Stimulated activated CD4-positive, alpha-beta T cell treated with anti-CD3 and anti-CD28 coated beads, Interleukin-12 subunit alpha, Interleukin-12 subunit beta, amount 100 ng/mL, for 48 hours (primary cell): ENCODE data around the gene NAPSA.
"Not testable (repeated sequence)": the region's sequence is repeated elsewhere in the genome, so short reads cannot be mapped to it uniquely, and the experiment has no call there.

ENCODE experiments used
- DNase-seq, 3 donors: peaks; one replicate each; pipeline ENCODE4 v3.0.0-alpha.2; 2020; ENCODE audit warnings: low read depth in 2 of 3, low spot score in 1 of 3

Gene NAPSA

GRCh38 chr19:50331994-50332243, 33.5 kb downstream of the NAPSA start:
- no peak for DNase-seq

GRCh38 chr19:50331221-50331993, 34.0 kb downstream of the NAPSA start:
- no peak for DNase-seq

GRCh38 chr19:50330365-50331078, 34.9 kb downstream of the NAPSA start:
- peak; percentile 76 to 83 (median 81) for DNase-seq

- not testable (repeated sequence) for DNase-seq
Measured at GRCh38 chr19:50329926-50330294, 35.5 kb downstream of the NAPSA start.

- DNase-seq = peak; percentile 95 to 99 (median 97)
Measured at GRCh38 chr19:50329146-50329925, 36.1 kb downstream of the NAPSA start, which contains the start of gene KCNC3. Gene KCNC3, minus strand, starts transcription at chr19:50329377. Its CDS starts 295 bp downstream, at chr19:50329082.

- no peak for DNase-seq
Measured at GRCh38 chr19:50328873-50329145, 36.6 kb downstream of the NAPSA start.

- no peak for DNase-seq
Measured at GRCh38 chr19:50328224-50328872, 37.1 kb downstream of the NAPSA start.

- no peak for DNase-seq
Measured at GRCh38 chr19:50327461-50328223, 37.8 kb downstream of the NAPSA start.

GRCh38 chr19:50327013-50327412, 38.4 kb downstream of the NAPSA start:
- DNase-seq = no peak

- DNase-seq = no peak
Measured at GRCh38 chr19:50326101-50326664, 39.3 kb downstream of the NAPSA start.

GRCh38 chr19:50325310-50326100, 39.9 kb downstream of the NAPSA start:
- peak; percentile 67 to 68 (median 67) for DNase-seq

- DNase-seq = no peak
Measured at GRCh38 chr19:50324331-50324730, 41.1 kb downstream of the NAPSA start.

GRCh38 chr19:50323782-50324133, 41.7 kb downstream of the NAPSA start:
- no peak for DNase-seq

- DNase-seq = no peak
Measured at GRCh38 chr19:50322931-50323781, 42.3 kb downstream of the NAPSA start.

GRCh38 chr19:50322234-50322633, 43.2 kb downstream of the NAPSA start:
- DNase-seq = no peak

- no peak for DNase-seq
Measured at GRCh38 chr19:50321831-50322230, 43.6 kb downstream of the NAPSA start.

- no peak for DNase-seq
Measured at GRCh38 chr19:50320596-50320995, 44.8 kb downstream of the NAPSA start.

GRCh38 chr19:50320051-50320450, 45.4 kb downstream of the NAPSA start:
- DNase-seq = no peak

- DNase-seq = no peak
Measured at GRCh38 chr19:50319156-50319555, 46.3 kb downstream of the NAPSA start.
